Astrocyte (in vitro differentiated cells and primary cell): Measurements from ENCODE around the gene PPP2R5A. TPM values are rescaled to one million over a fixed set of nuclear protein-coding genes. Genes with fewer than 3 reads are reported as not detected.
A peak's percentile ranks its signal among the peaks of the same experiment; 100 is the strongest.

Experiments
- DNase-seq: peaks from one replicate; pipeline ENCODE4 v3.0.0-alpha.2; 2010; ENCODE audit warnings: low read depth
- FAIRE-seq: peaks from 2 replicates; lab custom pipeline; 2011; peaks lifted over from hg19 to GRCh38; lab: Jason Lieb, UNC
- H2AFZ ChIP-seq: 2 replicates; pipeline ENCODE4 v1.6.0; 2012; ENCODE audit warnings: low read depth, low read length, inconsistent platforms
- H3K27ac ChIP-seq: 2 replicates; pipeline ENCODE4 v1.5.1; 2011; ENCODE audit warnings: low read depth, low read length, inconsistent platforms
- H3K27me3 ChIP-seq: 2 replicates; pipeline ENCODE4 v1.6.0; 2011; ENCODE audit warnings: low read length, inconsistent platforms; ENCODE audit not compliant: insufficient read depth
- H3K36me3 ChIP-seq: 2 replicates; pipeline ENCODE4 v1.5.1; 2011; ENCODE audit warnings: low read length, inconsistent platforms; ENCODE audit not compliant: insufficient read depth
- H3K4me1 ChIP-seq: 2 replicates; pipeline ENCODE4 v1.5.1; 2011; ENCODE audit warnings: low read length, inconsistent platforms; ENCODE audit not compliant: insufficient read depth
- H3K4me2 ChIP-seq: 2 replicates; pipeline ENCODE4 v1.6.0; 2012; ENCODE audit warnings: low read length, inconsistent platforms
- H3K4me3 ChIP-seq: 2 replicates; pipeline ENCODE4 v1.5.1; 2011; ENCODE audit warnings: low read depth, mild to moderate bottlenecking, low read length, inconsistent platforms; ENCODE audit not compliant: insufficient read depth
- H3K79me2 ChIP-seq: 2 replicates; pipeline ENCODE4 v1.6.0; 2012; ENCODE audit warnings: mild to moderate bottlenecking, low read length, inconsistent platforms; ENCODE audit not compliant: insufficient read depth
- H3K9ac ChIP-seq: 2 replicates; pipeline ENCODE4 v1.6.0; 2012; ENCODE audit warnings: mild to moderate bottlenecking, low read length, inconsistent platforms
- H3K9me3 ChIP-seq: 2 replicates; pipeline ENCODE4 v1.5.1; 2012; ENCODE audit warnings: low read depth, mild to moderate bottlenecking, low read length, inconsistent platforms; ENCODE audit not compliant: insufficient read depth
- H4K20me1 ChIP-seq: 2 replicates; pipeline ENCODE4 v1.6.0; 2012; ENCODE audit warnings: low read length, inconsistent platforms; ENCODE audit not compliant: insufficient read depth
- H3K27ac Mint-ChIP-seq: one replicate; pipeline ENCODE4 v1.8.0; 2021; ENCODE audit warnings: mild to moderate bottlenecking, mixed read lengths; ENCODE audit not compliant: unreplicated experiment
- H3K27me3 Mint-ChIP-seq: one replicate; pipeline ENCODE4 v1.8.0; 2021; ENCODE audit warnings: low read depth, mixed read lengths; ENCODE audit not compliant: unreplicated experiment
- H3K36me3 Mint-ChIP-seq: one replicate; pipeline ENCODE4 v1.8.0; 2021; ENCODE audit warnings: low read depth, mixed read lengths; ENCODE audit not compliant: unreplicated experiment
- H3K4me1 Mint-ChIP-seq: one replicate; pipeline ENCODE4 v1.8.0; 2021; ENCODE audit warnings: low read depth, mixed read lengths; ENCODE audit not compliant: unreplicated experiment
- H3K4me3 Mint-ChIP-seq: one replicate; pipeline ENCODE4 v1.8.0; 2021; ENCODE audit warnings: mild to moderate bottlenecking, moderate library complexity, mixed read lengths; ENCODE audit not compliant: unreplicated experiment
- H3K9me3 Mint-ChIP-seq: one replicate; pipeline ENCODE4 v1.8.0; 2021; ENCODE audit warnings: mild to moderate bottlenecking, mixed read lengths; ENCODE audit not compliant: unreplicated experiment
- CTCF ChIP-seq: IDR thresholded peaks from 2 replicates; pipeline ENCODE4 v1.5.1; 2011; ENCODE audit warnings: low read depth, mild to moderate bottlenecking, inconsistent platforms, low read length, moderate library complexity; ENCODE audit not compliant: insufficient read depth
- EZH2 ChIP-seq: IDR thresholded peaks from 2 replicates; pipeline ENCODE4 v1.6.1; 2012; ENCODE audit warnings: mild to moderate bottlenecking, low read length, inconsistent platforms; ENCODE audit not compliant: insufficient read depth
- total RNA-seq: library from RNA; stranded (reverse); gene quantifications from 2 replicates; pipeline ENCODE4 v1.2.1, GENCODE V29; 2021

The PPP2R5A gene
- total RNA-seq, 1 donor from 2014 or later = 13.2 TPM

GRCh38 chr1:212236664-212237220, 48.5 kb upstream of the PPP2R5A start:
- no peaks in the 10 kb centered on the region for H3K36me3 Mint-ChIP-seq
- peaks cover 5% of the 10 kb centered on the region for H3K27me3 Mint-ChIP-seq
- no peak overlapping the region for H3K27ac Mint-ChIP-seq
- no peaks in the 10 kb centered on the region for H3K9me3 Mint-ChIP-seq
- Histone ChIP-seq H3K79me2 (no peaks in the 10 kb centered on the region), H4K20me1 (no peaks in the 10 kb centered on the region), H3K27ac (no peak overlapping the region), H2AFZ (no peak overlapping the region), H3K36me3 (no peaks in the 10 kb centered on the region), H3K4me2 (no peak overlapping the region), H3K9ac (no peak overlapping the region), H3K4me3 (no peak overlapping the region), H3K9me3 (no peaks in the 10 kb centered on the region), H3K4me1 (peaks cover 10% of the 10 kb centered on the region), H3K27me3 (no peaks in the 10 kb centered on the region)
- FAIRE-seq = no peak
- peaks cover 24% of the 10 kb centered on the region for H3K4me1 Mint-ChIP-seq
- no peak overlapping the region for H3K4me3 Mint-ChIP-seq
- TF ChIP-seq EZH2 (no peak), CTCF (no peak)
- DNase-seq = no peak

- Histone ChIP-seq H3K9me3 (no peaks in the 10 kb centered on the region), H3K4me2 (no peak overlapping the region), H3K9ac (no peak overlapping the region), H3K4me3 (no peak overlapping the region), H3K27ac (no peak overlapping the region), H3K79me2 (no peaks in the 10 kb centered on the region), H3K27me3 (no peaks in the 10 kb centered on the region), H3K4me1 (peaks cover 10% of the 10 kb centered on the region), H4K20me1 (no peaks in the 10 kb centered on the region), H3K36me3 (no peaks in the 10 kb centered on the region), H2AFZ (no peak overlapping the region)
- Mint-ChIP-seq H3K36me3 (no peaks in the 10 kb centered on the region), H3K27ac (peak overlapping the region; percentile 73), H3K4me1 (peaks cover 24% of the 10 kb centered on the region), H3K27me3 (peaks cover 5% of the 10 kb centered on the region), H3K4me3 (no peak overlapping the region), H3K9me3 (no peaks in the 10 kb centered on the region)
- DNase-seq (no peak), FAIRE-seq (no peak)
- TF ChIP-seq EZH2 (no peak), CTCF (no peak)
Measured at GRCh38 chr1:212237651-212238050, 47.6 kb upstream of the PPP2R5A start.

DNA sequence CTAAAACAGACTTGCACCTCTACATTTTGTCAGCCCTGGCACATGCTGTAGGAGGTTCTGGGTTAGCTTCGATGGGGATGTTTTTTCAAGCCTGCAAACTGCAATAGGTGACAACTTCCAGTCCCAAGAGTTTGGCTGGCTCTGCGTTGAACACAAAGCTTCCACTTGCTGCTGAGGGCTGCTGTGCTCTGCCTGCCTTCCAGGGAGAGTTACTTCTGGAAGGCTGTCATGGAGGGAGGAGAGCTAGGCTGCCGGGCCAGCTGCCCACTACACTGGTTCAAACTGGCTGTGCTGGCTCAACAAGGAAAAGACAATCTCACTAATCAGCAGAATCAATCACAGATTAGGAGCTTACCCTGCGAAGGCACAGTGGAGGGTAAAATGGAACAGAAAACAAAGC, 46.7 kb upstream of the PPP2R5A start:
- no peak overlapping the region for H3K4me3 Mint-ChIP-seq
- no peak for FAIRE-seq

More for the DNA sequence above, 46.7 kb upstream of the PPP2R5A start:
- Histone ChIP-seq H3K4me3 (no peak overlapping the region), H3K4me1 (peaks cover 10% of the 10 kb centered on the region), H4K20me1 (no peaks in the 10 kb centered on the region), H3K79me2 (no peaks in the 10 kb centered on the region), H2AFZ (no peak overlapping the region), H3K9ac (no peak overlapping the region), H3K27me3 (no peaks in the 10 kb centered on the region), H3K36me3 (no peaks in the 10 kb centered on the region), H3K4me2 (no peak overlapping the region), H3K27ac (no peak overlapping the region), H3K9me3 (no peaks in the 10 kb centered on the region)
- no peaks in the 10 kb centered on the region for H3K36me3 Mint-ChIP-seq
- no peaks in the 10 kb centered on the region for H3K9me3 Mint-ChIP-seq
- peaks cover 5% of the 10 kb centered on the region for H3K27me3 Mint-ChIP-seq
- H3K4me1 Mint-ChIP-seq = peaks cover 24% of the 10 kb centered on the region
- H3K27ac Mint-ChIP-seq = no peak overlapping the region
- TF ChIP-seq CTCF (no peak), EZH2 (no peak)
- no peak for DNase-seq
